ENCODE data around the gene ENGASE.

Gene ENGASE

DNA sequence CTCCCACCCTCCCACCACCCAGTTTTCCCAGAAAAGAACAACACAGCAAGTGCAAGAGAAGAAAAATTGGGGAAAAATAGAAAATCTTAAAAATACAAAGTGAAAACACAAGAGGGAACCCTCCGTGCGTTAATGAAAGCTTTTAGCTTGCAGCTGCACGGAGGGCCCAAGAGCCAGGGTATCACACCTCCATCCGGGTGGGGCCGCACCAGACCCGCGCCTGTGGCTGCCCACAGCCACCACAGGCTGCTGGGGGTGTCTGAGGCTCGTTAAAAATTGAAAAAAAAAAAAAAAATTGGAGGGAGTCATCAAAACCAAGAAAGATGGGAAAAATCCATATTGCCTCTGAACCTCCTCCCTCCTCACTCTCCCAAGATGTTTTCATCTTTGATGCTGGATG, 18.6 kb downstream of the ENGASE start:
- Histone ChIP-seq H3K79me2 (ENCODE audit: insufficient read depth, low read length) (no peaks in the 10 kb centered on the region), H3K36me3 (ENCODE audit: insufficient read depth, low read length) (no peaks in the 10 kb centered on the region), H2AFZ (ENCODE audit: low read length) (no peak overlapping the region), H3K4me1 (ENCODE audit: insufficient read depth, low read length, poor library complexity, severe bottlenecking) (no peaks in the 10 kb centered on the region), H3F3A (ENCODE audit: low read depth) (no peaks in the 10 kb centered on the region), H3K9me2 (replicated peaks; ENCODE audit: low read depth, low read length) (no peaks in the 10 kb centered on the region), H3K9me3 (ENCODE audit: insufficient read depth, low read depth, low read length) (no peaks in the 10 kb centered on the region), H3K9ac (ENCODE audit: low read depth, low read length, poor library complexity, severe bottlenecking) (no peak overlapping the region), H3K4me2 (ENCODE audit: low read depth, low read length, poor library complexity, severe bottlenecking) (no peak overlapping the region), H4K20me1 (ENCODE audit: insufficient read depth, low read length, poor library complexity, severe bottlenecking) (no peaks in the 10 kb centered on the region), H3K27me3 (ENCODE audit: insufficient read depth, low read length, poor library complexity, severe bottlenecking) (no peaks in the 10 kb centered on the region), H3K4me3 (ENCODE audit: low read length, poor library complexity, severe bottlenecking) (no peak overlapping the region)
- TF ChIP-seq EZH2phosphoT487 (IDR thresholded peaks at IDR 0.05; ENCODE audit: borderline replicate concordance): no peak
- TF ChIP-seq, protein P1, sequence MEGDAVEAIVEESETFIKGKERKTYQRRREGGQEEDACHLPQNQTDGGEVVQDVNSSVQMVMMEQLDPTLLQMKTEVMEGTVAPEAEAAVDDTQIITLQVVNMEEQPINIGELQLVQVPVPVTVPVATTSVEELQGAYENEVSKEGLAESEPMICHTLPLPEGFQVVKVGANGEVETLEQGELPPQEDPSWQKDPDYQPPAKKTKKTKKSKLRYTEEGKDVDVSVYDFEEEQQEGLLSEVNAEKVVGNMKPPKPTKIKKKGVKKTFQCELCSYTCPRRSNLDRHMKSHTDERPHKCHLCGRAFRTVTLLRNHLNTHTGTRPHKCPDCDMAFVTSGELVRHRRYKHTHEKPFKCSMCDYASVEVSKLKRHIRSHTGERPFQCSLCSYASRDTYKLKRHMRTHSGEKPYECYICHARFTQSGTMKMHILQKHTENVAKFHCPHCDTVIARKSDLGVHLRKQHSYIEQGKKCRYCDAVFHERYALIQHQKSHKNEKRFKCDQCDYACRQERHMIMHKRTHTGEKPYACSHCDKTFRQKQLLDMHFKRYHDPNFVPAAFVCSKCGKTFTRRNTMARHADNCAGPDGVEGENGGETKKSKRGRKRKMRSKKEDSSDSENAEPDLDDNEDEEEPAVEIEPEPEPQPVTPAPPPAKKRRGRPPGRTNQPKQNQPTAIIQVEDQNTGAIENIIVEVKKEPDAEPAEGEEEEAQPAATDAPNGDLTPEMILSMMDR (conservative IDR thresholded peaks at IDR 0.05; ENCODE audit: low read length): no peak

DNA sequence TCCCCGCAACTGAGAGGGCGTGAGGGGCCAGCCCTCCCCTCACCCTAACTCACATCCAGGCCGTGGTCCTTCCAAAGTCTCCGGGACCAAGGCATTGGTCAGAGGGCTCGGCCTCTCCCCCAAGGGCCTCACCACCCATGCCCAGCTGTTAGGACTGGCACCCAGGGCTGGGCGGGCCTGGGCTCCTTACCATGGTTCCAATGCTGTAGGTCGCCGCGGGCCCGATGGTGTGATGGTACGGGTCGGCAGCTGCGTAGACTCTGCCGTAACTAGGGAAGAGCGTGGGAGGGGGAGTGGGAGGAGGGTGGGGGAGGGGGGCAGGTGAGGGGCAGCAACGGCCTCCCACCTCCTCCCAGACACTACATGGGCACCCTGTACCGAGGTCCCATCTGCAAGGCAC, 19.6 kb downstream of the ENGASE start:
- H3K9me3 ChIP-seq (ENCODE audit: insufficient read depth, low read depth, low read length): no peaks in the 10 kb centered on the region
- no peak overlapping the region for H3K9ac ChIP-seq (ENCODE audit: low read depth, low read length, poor library complexity, severe bottlenecking)
- H3K4me2 ChIP-seq (ENCODE audit: low read depth, low read length, poor library complexity, severe bottlenecking): no peak overlapping the region
- no peak overlapping the region for H3K4me3 ChIP-seq (ENCODE audit: low read length, poor library complexity, severe bottlenecking)
- H2AFZ ChIP-seq (ENCODE audit: low read length): no peak overlapping the region
- TF ChIP-seq, protein P1 (conservative IDR thresholded peaks at IDR 0.05; ENCODE audit: low read length): no peak
- no peak for TF ChIP-seq EZH2phosphoT487 (IDR thresholded peaks at IDR 0.05; ENCODE audit: borderline replicate concordance)
- H3K9me2 ChIP-seq (replicated peaks; ENCODE audit: low read depth, low read length): no peaks in the 10 kb centered on the region
- H3K79me2 ChIP-seq (ENCODE audit: insufficient read depth, low read length): no peaks in the 10 kb centered on the region
- no peaks in the 10 kb centered on the region for H3K27me3 ChIP-seq (ENCODE audit: insufficient read depth, low read length, poor library complexity, severe bottlenecking)
- no peaks in the 10 kb centered on the region for H3K36me3 ChIP-seq (ENCODE audit: insufficient read depth, low read length)
- H3F3A ChIP-seq (ENCODE audit: low read depth): no peaks in the 10 kb centered on the region
- no peaks in the 10 kb centered on the region for H3K4me1 ChIP-seq (ENCODE audit: insufficient read depth, low read length, poor library complexity, severe bottlenecking)
- no peaks in the 10 kb centered on the region for H4K20me1 ChIP-seq (ENCODE audit: insufficient read depth, low read length, poor library complexity, severe bottlenecking)

DNA sequence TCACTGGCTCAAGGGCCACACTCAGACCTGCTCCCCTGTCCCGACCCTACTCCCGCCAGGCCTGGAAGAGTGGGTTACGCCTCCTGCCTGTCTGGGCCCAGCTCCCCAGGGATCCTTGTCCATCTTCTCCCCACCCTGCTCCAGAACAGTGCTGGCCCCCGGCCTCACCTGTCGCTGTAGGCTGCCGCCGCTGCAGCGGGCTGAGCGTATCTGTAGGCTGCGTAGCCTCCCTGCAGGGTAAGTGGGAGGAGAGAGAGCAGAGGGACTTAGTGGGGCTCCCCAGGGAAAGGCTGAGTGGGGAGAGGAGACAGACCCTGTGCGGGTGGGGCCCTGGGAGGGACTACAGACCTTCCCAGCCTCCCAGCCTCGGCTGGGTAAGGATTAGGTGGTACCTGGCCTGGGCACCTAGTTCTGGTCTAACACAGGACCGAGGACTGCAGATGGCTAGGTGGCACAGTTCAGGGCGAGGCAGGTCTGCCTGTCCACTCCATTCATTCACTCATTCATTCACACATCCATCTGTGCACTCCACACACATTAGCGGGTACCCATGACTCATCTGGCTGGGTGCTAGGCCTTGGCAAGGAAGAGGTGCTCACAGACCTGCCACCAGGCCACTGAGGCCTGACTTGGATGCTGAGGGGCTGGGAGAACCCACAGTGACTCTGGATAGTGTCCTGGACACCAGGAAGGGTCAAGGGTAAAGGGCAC, 20.9 kb downstream of the ENGASE start:
- H3K79me2 ChIP-seq (ENCODE audit: insufficient read depth, low read length): no peaks in the 10 kb centered on the region
- H3K4me2 ChIP-seq (ENCODE audit: low read depth, low read length, poor library complexity, severe bottlenecking): no peak overlapping the region
- no peak overlapping the region for H2AFZ ChIP-seq (ENCODE audit: low read length)
- H3K9me3 ChIP-seq (ENCODE audit: insufficient read depth, low read depth, low read length): no peaks in the 10 kb centered on the region
- H3K9ac ChIP-seq (ENCODE audit: low read depth, low read length, poor library complexity, severe bottlenecking): no peak overlapping the region
- TF ChIP-seq, protein P1 (conservative IDR thresholded peaks at IDR 0.05; ENCODE audit: low read length): no peak
- TF ChIP-seq EZH2phosphoT487 (IDR thresholded peaks at IDR 0.05; ENCODE audit: borderline replicate concordance): no peak
- H3K36me3 ChIP-seq (ENCODE audit: insufficient read depth, low read length): no peaks in the 10 kb centered on the region
- no peaks in the 10 kb centered on the region for H3K27me3 ChIP-seq (ENCODE audit: insufficient read depth, low read length, poor library complexity, severe bottlenecking)
- H3K9me2 ChIP-seq (replicated peaks; ENCODE audit: low read depth, low read length): no peaks in the 10 kb centered on the region
- no peaks in the 10 kb centered on the region for H4K20me1 ChIP-seq (ENCODE audit: insufficient read depth, low read length, poor library complexity, severe bottlenecking)
- H3K4me1 ChIP-seq (ENCODE audit: insufficient read depth, low read length, poor library complexity, severe bottlenecking): no peaks in the 10 kb centered on the region
- no peak overlapping the region for H3K4me3 ChIP-seq (ENCODE audit: low read length, poor library complexity, severe bottlenecking)
- H3F3A ChIP-seq (ENCODE audit: low read depth): no peaks in the 10 kb centered on the region
